ENCODE measurements around the gene TRIM21.

DNA sequence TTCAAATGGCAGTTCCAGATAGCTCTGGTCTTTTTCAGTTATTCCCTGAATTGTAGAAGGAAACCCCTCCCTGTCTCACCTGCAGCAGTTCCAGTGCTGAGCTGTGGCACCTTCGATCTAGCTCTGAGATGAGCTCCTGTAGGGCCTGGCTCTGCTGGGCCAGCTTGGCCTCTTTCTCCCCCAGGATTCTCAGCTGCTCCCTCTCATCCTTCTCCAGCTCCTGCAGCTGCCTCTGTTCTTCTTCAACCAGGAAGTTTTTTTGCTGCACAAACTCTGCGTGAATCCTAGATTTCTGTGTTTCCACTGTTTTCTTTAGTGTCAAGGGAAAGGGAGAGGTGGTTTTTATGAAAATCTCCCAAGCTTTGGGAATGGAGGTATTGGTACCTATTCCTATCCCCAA lies 5.3 kb downstream of the TRIM21 start:
- TF ChIP-seq EZH2 (IDR thresholded peaks at IDR 0.05; ENCODE audit: borderline replicate concordance, low read length) = no peak
- TF ChIP-seq, protein P1, sequence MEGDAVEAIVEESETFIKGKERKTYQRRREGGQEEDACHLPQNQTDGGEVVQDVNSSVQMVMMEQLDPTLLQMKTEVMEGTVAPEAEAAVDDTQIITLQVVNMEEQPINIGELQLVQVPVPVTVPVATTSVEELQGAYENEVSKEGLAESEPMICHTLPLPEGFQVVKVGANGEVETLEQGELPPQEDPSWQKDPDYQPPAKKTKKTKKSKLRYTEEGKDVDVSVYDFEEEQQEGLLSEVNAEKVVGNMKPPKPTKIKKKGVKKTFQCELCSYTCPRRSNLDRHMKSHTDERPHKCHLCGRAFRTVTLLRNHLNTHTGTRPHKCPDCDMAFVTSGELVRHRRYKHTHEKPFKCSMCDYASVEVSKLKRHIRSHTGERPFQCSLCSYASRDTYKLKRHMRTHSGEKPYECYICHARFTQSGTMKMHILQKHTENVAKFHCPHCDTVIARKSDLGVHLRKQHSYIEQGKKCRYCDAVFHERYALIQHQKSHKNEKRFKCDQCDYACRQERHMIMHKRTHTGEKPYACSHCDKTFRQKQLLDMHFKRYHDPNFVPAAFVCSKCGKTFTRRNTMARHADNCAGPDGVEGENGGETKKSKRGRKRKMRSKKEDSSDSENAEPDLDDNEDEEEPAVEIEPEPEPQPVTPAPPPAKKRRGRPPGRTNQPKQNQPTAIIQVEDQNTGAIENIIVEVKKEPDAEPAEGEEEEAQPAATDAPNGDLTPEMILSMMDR (IDR thresholded peaks at IDR 0.05; ENCODE audit: low read length) = no peak

Data from OCI-LY1 (cell line).